Thyroid gland (tissue), 4 donors: ENCODE measurements around the gene CDON.

Experiments
- CTCF ChIP-seq, 6 experiments: fragments of 200-600 bp in 3 of 6; fragments of 450-650 bp in 3 of 6; sonication (generic) in 3 of 6; IDR thresholded peaks; one replicate each; pipeline ENCODE4 v1.5.1; 2016 to 2019; ENCODE audit warnings: antibody characterized with exemption in 6 of 6, mild to moderate bottlenecking in 2 of 6, inconsistent platforms in 1 of 6, moderate library complexity in 1 of 6
- POLR2A ChIP-seq, 2 donors: fragments of 450-650 bp; IDR thresholded peaks; one replicate each; pipeline ENCODE4 v1.6.1; 2017; ENCODE audit warnings: antibody characterized with exemption in 2 of 2, mild to moderate bottlenecking in 2 of 2, moderate library complexity in 1 of 2

GRCh38 chr11:125954945-125955640, 107.6 kb downstream of the CDON start:
- TF ChIP-seq CTCF (IDR thresholded peaks at IDR 0.05): no peak
- no peak for TF ChIP-seq POLR2A (IDR thresholded peaks at IDR 0.05)
